Lung (tissue), 12 donors: ENCODE data around the gene MSH3. TPM values are rescaled to one million over a fixed set of nuclear protein-coding genes. Genes with fewer than 3 reads are reported as not detected.
A peak's percentile ranks its signal among the peaks of the same experiment; 100 is the strongest.

ENCODE experiments used
- ATAC-seq: fragments of 200-7000 bp; cut with Tn5 transposase; one replicate; pipeline ENCODE4 v1.9.1; 2020; ENCODE audit warnings: moderate number of reproducible peaks; ENCODE audit not compliant: insufficient read depth, low FRiP score
- DNase-seq, 3 donors: peaks; one replicate each; pipeline ENCODE4 v3.0.0-alpha.2; 2013 to 2017
- H3K27ac ChIP-seq, 2 donors: one replicate each; pipeline ENCODE4 v1.5.1; 2013; ENCODE audit warnings: mild to moderate bottlenecking in 2 of 2, moderate library complexity in 2 of 2, control low read depth in 1 of 2, inconsistent platforms in 1 of 2, low read depth in 1 of 2, low read length in 1 of 2
- H3K27me3 ChIP-seq, 3 donors: one replicate each; pipeline ENCODE4 v1.5.1; 2013; ENCODE audit warnings: low read length in 2 of 3; ENCODE audit not compliant: control insufficient read depth in 3 of 3, insufficient read depth in 3 of 3
- H3K36me3 ChIP-seq, 4 donors: one replicate each; pipeline ENCODE4 v1.5.1; 2013; ENCODE audit warnings: low read length in 4 of 4, mild to moderate bottlenecking in 1 of 4, moderate library complexity in 1 of 4; ENCODE audit not compliant: control insufficient read depth in 4 of 4, insufficient read depth in 4 of 4
- H3K4me1 ChIP-seq, 5 donors: one replicate each; pipeline ENCODE4 v1.5.1; 2013; ENCODE audit warnings: low read length in 5 of 5, mild to moderate bottlenecking in 2 of 5, moderate library complexity in 1 of 5; ENCODE audit not compliant: control insufficient read depth in 5 of 5, insufficient read depth in 5 of 5
- H3K4me3 ChIP-seq: one replicate; pipeline ENCODE4 v1.5.1; 2013; ENCODE audit warnings: mild to moderate bottlenecking, control low read depth, moderate library complexity
- H3K9ac ChIP-seq, 2 donors: one replicate each; pipeline ENCODE4 v1.5.1; 2013; ENCODE audit warnings: low read length in 2 of 2, control low read depth in 1 of 2; ENCODE audit not compliant: insufficient read depth in 1 of 2
- H3K9me3 ChIP-seq, 4 donors: one replicate each; pipeline ENCODE4 v1.5.1; 2013; ENCODE audit warnings: low read length in 3 of 4, mild to moderate bottlenecking in 1 of 4, moderate library complexity in 1 of 4; ENCODE audit not compliant: control insufficient read depth in 4 of 4, insufficient read depth in 3 of 4
- WGBS, 2 donors: extraction: QIAGEN DNeasy Blood & Tissue Kit; methylation state at CpG; one replicate each; pipeline ENCODE4 v1.1.7; 2013; 5-methylcytosine and 5-hydroxymethylcytosine counted together
- polyA plus RNA-seq, 2 donors: library from polyadenylated mRNA; stranded (reverse); fragments of 200-250 nt; gene quantifications; one replicate each; pipeline ENCODE4 v1.2.1, GENCODE V29; 2013
- total RNA-seq, 2 donors: library from RNA; depleted of rRNA in 1 of 2; stranded (reverse); fragments of >200 nt in 1 of 2; gene quantifications; one replicate each; pipeline ENCODE4 v1.2.1, GENCODE V29; 2014 to 2021
- TF ChIP-seq, protein P1 (sequence below): IDR thresholded peaks from 2 replicates; pipeline ENCODE4 v1.5.1; 2012; ENCODE audit warnings: mild to moderate bottlenecking; ENCODE audit errors: control extremely low read depth, extremely low read depth
- donor health status: control.
- donor health status: control.
- donor health status: Bipolar disorder and iron deficiency.
- donor health status: healthy.
- donor health status: DM: yes; HTN: yes; CAD: no.

MSH3 gene
- total and polyA plus RNA-seq, 4 donors = 2.8 to 29.0 (median 9.6) TPM

DNA sequence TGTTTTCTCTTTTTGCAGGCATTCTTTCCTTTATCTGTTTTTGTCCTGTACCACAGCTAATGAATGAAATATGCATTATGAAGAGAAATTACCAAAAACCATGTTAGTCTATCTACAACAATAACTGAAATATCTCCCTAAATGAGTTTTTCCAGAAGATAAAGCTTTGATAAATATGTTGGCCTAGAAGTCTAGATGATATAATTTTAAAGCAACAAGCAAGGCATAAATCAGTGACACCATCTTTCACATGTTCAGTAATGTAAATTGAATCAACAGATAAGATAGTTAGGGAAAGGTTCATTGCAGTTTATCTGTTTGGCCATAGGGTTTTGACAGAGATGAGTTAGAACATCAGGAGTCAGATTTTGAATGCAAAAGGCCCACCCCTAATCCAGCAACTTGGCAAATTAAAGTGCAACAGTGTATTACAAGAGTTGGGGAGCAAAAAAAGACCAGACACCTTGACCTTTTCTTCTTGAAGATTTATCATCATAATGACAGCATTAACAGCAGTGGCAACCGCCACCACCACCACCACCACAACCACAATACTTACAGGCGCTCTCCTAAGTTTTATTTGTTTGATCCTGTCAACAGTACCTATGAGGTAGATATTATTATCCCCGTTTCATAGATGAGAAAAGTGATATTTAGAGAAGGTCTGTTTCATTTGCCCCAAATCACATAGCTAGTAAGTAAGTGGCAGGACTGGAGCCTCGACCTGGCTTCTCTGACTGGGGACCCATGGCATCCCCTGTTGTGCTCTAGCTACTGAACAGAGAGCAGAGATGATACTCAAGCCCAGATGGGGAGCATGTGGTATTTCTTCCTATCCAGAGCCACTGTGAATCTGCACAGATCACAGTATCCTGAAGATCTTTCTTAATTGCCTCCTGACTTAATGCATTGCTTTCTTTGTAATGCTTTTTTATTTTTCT, 123.2 kb downstream of the MSH3 start:
- 87 to 91% methylated on average over 4 of the region's 4 CpGs for WGBS, 2 donors
- peaks cover 5 to 13% (median 7%) of the 10 kb centered on the region in 4 donors for H3K36me3 ChIP-seq
- TF ChIP-seq, protein P1, sequence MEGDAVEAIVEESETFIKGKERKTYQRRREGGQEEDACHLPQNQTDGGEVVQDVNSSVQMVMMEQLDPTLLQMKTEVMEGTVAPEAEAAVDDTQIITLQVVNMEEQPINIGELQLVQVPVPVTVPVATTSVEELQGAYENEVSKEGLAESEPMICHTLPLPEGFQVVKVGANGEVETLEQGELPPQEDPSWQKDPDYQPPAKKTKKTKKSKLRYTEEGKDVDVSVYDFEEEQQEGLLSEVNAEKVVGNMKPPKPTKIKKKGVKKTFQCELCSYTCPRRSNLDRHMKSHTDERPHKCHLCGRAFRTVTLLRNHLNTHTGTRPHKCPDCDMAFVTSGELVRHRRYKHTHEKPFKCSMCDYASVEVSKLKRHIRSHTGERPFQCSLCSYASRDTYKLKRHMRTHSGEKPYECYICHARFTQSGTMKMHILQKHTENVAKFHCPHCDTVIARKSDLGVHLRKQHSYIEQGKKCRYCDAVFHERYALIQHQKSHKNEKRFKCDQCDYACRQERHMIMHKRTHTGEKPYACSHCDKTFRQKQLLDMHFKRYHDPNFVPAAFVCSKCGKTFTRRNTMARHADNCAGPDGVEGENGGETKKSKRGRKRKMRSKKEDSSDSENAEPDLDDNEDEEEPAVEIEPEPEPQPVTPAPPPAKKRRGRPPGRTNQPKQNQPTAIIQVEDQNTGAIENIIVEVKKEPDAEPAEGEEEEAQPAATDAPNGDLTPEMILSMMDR = no peak
- H3K4me3 ChIP-seq = no peak overlapping the region
- no peak for DNase-seq
- H3K27ac ChIP-seq = no peak overlapping the region
- no peak overlapping the region for H3K9ac ChIP-seq
- no peaks in the 10 kb centered on the region for H3K27me3 ChIP-seq
- H3K4me1 ChIP-seq = no peaks in the 10 kb centered on the region
- ATAC-seq = peak; percentile 41
- no peaks in the 10 kb centered on the region for H3K9me3 ChIP-seq

DNA sequence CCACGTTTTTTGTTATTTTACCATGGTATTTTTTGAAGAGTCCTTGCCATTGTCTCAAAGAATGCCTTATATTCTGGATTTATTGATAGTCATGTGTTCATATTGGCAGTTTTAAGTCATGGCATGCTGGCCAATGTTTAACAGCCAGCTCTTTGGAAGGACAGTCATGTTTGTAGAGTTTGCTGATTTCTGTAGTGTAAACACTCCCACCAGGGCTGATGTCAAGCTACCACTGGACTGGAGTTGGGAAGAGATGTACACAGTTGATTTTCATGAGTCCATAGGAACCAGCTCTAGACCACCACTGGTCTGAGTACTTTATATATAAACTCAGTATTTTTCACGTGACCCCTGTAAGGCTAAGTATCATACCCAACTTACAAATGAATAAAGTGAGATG, 125.6 kb downstream of the MSH3 start:
- 95 to 97% methylated on average over 2 of the region's 2 CpGs for WGBS, 2 donors
- DNase-seq (no peak), ATAC-seq (no peak)
- TF ChIP-seq, protein P1 = no peak
- Histone ChIP-seq H3K9me3 (peaks cover 0 to 2% (median 0%) of the 10 kb centered on the region in 4 donors), H3K4me3 (no peak overlapping the region), H3K4me1 (no peaks in the 10 kb centered on the region), H3K27ac (no peak overlapping the region), H3K36me3 (peaks cover 5 to 13% (median 7%) of the 10 kb centered on the region in 4 donors), H3K9ac (no peak overlapping the region), H3K27me3 (no peaks in the 10 kb centered on the region)

DNA sequence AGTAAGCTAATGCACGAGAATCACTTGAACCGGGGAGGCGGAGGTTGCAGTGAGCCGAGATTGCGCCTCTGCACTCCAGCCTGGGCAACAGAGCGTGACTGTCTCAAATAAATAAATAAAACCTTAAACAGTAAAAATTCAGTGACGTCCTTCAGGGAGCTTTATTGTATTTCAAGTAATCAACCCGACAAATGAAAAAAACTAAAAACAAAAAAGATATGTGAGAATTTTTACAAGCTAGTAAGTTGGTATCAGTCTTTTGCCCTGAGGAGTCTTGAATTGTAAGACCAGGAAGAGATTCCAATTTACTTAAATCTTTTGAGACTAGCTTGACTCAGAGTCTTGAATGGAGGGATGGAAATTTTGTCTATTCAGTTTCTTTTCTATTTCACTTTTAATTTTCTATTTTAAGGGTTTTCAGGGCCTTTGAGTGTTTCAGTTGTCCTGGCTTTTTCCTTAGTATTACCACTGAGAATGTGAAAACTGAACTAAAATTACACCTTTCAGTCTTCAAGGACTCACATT, 126.4 kb downstream of the MSH3 start:
- H3K27ac ChIP-seq = no peak overlapping the region
- H3K27me3 ChIP-seq = no peaks in the 10 kb centered on the region
- 97 to 98% methylated on average over 8 of the region's 8 CpGs for WGBS, 2 donors
- H3K9me3 ChIP-seq = peaks cover 0 to 2% (median 0%) of the 10 kb centered on the region in 4 donors
- TF ChIP-seq, protein P1 = no peak
- no peak overlapping the region for H3K9ac ChIP-seq
- ATAC-seq (no peak), DNase-seq (no peak)
- H3K4me1 ChIP-seq = no peaks in the 10 kb centered on the region
- peaks cover 5 to 13% (median 7%) of the 10 kb centered on the region in 4 donors for H3K36me3 ChIP-seq
- H3K4me3 ChIP-seq = no peak overlapping the region
